OCI-LY7 (cell line): ENCODE results near the gene TTLL3. TPM values are rescaled to one million over a fixed set of nuclear protein-coding genes. Genes with fewer than 3 reads are reported as not detected.
"Not testable (repeated sequence)": the region's sequence is repeated elsewhere in the genome, so short reads cannot be mapped to it uniquely, and the experiment has no call there.

Source experiments
- BruUV-seq: library from RNA; stranded (reverse); fragments of 400-500 nt; replicated peaks from 2 replicates; lab custom pipeline; 2021; lab: Mats Ljungman, UMichigan
- CTCF ChIA-PET: fragments of 300-600 bp; sonication (Branson Sonifier 250); formaldehyde crosslinking; loops from one replicate; lab custom pipeline; 2022; ENCODE audit warnings: antibody characterized with exemption; ENCODE audit not compliant: unreplicated experiment; lab: Charles Lee
- POLR2A ChIA-PET: fragments of 300-600 bp; sonication (Branson Sonifier 250); formaldehyde crosslinking; loops from one replicate; lab custom pipeline; 2022; ENCODE audit warnings: antibody characterized with exemption; lab: Charles Lee
- DNase-seq: peaks from one replicate; pipeline ENCODE4 v3.0.0-alpha.2; 2015; ENCODE audit warnings: low spot score
- H2AFZ ChIP-seq: fragments of 200-600 bp; sonication (generic), shearing (Covaris generic); 2 replicates; pipeline ENCODE4 v1.6.1; 2014; ENCODE audit warnings: mild to moderate bottlenecking, antibody characterized with exemption, low read length, moderate library complexity
- H3K27ac ChIP-seq: fragments of 200-600 bp; sonication (generic); 2 replicates; pipeline ENCODE4 v1.5.1; 2014; ENCODE audit warnings: mixed run types, low read depth, mild to moderate bottlenecking, moderate library complexity, low read length, inconsistent platforms; ENCODE audit not compliant: poor library complexity, severe bottlenecking
- H3K36me3 ChIP-seq: fragments of 200-600 bp; sonication (generic); 2 replicates; pipeline ENCODE4 v1.6.1; 2014; ENCODE audit warnings: mild to moderate bottlenecking, antibody characterized with exemption, low read length, moderate library complexity, mixed read lengths; ENCODE audit not compliant: insufficient read depth
- H3K4me1 ChIP-seq: fragments of 200-600 bp; sonication (generic); 2 replicates; pipeline ENCODE4 v1.5.1; 2014; ENCODE audit warnings: mild to moderate bottlenecking, low read length; ENCODE audit not compliant: insufficient read depth, poor library complexity, severe bottlenecking
- H3K4me2 ChIP-seq: fragments of 200-600 bp; sonication (generic); 2 replicates; pipeline ENCODE4 v1.6.1; 2014; ENCODE audit warnings: mild to moderate bottlenecking, low read length
- H3K4me3 ChIP-seq: fragments of 200-600 bp; sonication (generic); 2 replicates; pipeline ENCODE4 v1.5.1; 2014; ENCODE audit warnings: mild to moderate bottlenecking, low read depth, low read length; ENCODE audit not compliant: poor library complexity, severe bottlenecking
- H3K79me2 ChIP-seq: fragments of 200-600 bp; sonication (generic); 2 replicates; pipeline ENCODE4 v1.6.1; 2016; ENCODE audit warnings: low read depth, mild to moderate bottlenecking, low read length, moderate library complexity, mixed read lengths; ENCODE audit not compliant: insufficient read depth
- H3K9me2 ChIP-seq: fragments of 200-600 bp; sonication (generic); 2 replicates; pipeline ENCODE4 v1.6.1; 2016; ENCODE audit warnings: mild to moderate bottlenecking, low read length, mixed read lengths; ENCODE audit not compliant: insufficient read depth
- H3K9me3 ChIP-seq: fragments of 200-600 bp; sonication (generic); 2 replicates; pipeline ENCODE4 v1.6.1; 2014; ENCODE audit warnings: mild to moderate bottlenecking, mixed run types, low read length, mixed read lengths
- H4K20me1 ChIP-seq: fragments of 200-600 bp; sonication (generic); 2 replicates; pipeline ENCODE4 v1.6.1; 2014; ENCODE audit warnings: mild to moderate bottlenecking, antibody characterized with exemption, low read length, moderate library complexity, mixed read lengths; ENCODE audit not compliant: insufficient read depth
- EZH2phosphoT487 ChIP-seq: fragments of 200-600 bp; sonication (generic); IDR thresholded peaks from 2 replicates; pipeline ENCODE4 v1.6.1; 2018; ENCODE audit warnings: low read depth, borderline replicate concordance, mild to moderate bottlenecking, mixed run types, antibody characterized with exemption, low read length, moderate library complexity, mixed read lengths
- intact Hi-C: fragments of 100-400 bp; cut with micrococcal nuclease; formaldehyde crosslinking; loops from one replicate; pipeline ENCODE4 v1.10.0; 2022; ENCODE audit not compliant: unreplicated experiment
- total RNA-seq, 2 experiments: library from RNA; depleted of rRNA in 1 of 2; stranded (reverse); fragments of >200 nt in 1 of 2; shearing (Covaris generic) in 1 of 2; gene quantifications; 2 replicates each; pipeline ENCODE4 v1.2.3, GENCODE V29; 2014 to 2022
- TF ChIP-seq, protein P1 (sequence below): fragments of 200-600 bp; sonication (generic); conservative IDR thresholded peaks from 2 replicates; pipeline ENCODE4 v1.5.1; 2014; ENCODE audit warnings: mild to moderate bottlenecking, antibody characterized with exemption, low read length, moderate library complexity, mixed read lengths

The TTLL3 gene
- total RNA-seq, 2 experiments from 2014 or later: 65.4 to 127 TPM

DNA sequence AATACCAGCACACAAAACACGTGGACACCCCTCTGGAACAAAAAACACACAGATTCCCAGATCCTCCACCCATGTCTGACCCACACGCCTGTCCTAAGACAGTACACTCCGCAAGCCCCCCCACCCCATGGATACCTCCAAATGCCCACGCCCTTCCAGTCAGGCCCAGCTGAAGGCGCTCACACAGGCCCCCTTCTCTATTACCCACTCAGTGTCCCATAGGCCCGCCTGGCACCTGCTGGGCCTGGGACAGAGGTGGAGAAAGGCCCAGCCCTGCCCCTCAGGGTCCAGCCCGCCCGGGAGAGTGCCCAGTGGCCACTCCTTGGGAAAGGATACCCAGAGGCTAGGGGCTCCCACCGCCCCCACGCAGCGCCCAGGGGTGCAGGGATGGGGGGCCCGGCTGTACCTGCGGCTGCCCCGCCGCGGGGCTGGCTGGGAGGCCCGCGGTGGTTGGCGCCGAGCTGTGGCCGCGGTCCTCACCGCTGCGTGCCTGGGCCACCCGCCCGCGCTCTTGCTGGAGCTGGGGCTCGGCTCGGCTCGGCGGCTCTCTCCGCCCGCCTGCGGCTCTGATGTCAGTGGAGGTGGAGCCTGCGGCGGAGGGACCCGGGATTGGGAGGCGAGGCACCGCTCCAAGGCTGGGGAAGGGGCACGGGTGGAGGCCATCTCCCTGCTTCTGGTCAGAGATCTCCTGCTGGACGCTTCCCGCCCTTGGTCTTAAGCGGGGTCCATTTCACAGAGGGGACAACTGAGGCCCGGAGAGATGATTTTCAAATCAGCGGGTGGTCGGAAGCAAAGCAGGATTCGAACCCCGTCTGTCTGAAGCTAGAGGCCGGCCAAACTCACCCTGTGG, 40.4 kb upstream of the TTLL3 start, which contains the start of gene CAMK1:
Gene CAMK1, minus strand, starts transcription at position 522 of the 850 bp plus-strand sequence. CDS start 2,198 bp downstream, outside the sequence.
- DNase-seq: no peak
- Histone ChIP-seq H3K4me1 (peaks cover 7% of the 10 kb centered on the region), H3K4me2 (no peak within 1 kb of the TSS), H3K36me3 (peaks cover 3% of the 10 kb centered on the region; the same call in 1 of the 2 replicates), H3K27ac (no peak within 1 kb of the TSS), H2AFZ (no peak within 1 kb of the TSS), H3K9me2 (no peaks in the 10 kb centered on the region), H3K9me3 (no peaks in the 10 kb centered on the region), H3K79me2 (no peaks in the 10 kb centered on the region), H3K4me3 (no peak within 1 kb of the TSS), H4K20me1 (no peaks in the 10 kb centered on the region)
- intact Hi-C loops: no loop called here
- TF ChIP-seq, protein P1, sequence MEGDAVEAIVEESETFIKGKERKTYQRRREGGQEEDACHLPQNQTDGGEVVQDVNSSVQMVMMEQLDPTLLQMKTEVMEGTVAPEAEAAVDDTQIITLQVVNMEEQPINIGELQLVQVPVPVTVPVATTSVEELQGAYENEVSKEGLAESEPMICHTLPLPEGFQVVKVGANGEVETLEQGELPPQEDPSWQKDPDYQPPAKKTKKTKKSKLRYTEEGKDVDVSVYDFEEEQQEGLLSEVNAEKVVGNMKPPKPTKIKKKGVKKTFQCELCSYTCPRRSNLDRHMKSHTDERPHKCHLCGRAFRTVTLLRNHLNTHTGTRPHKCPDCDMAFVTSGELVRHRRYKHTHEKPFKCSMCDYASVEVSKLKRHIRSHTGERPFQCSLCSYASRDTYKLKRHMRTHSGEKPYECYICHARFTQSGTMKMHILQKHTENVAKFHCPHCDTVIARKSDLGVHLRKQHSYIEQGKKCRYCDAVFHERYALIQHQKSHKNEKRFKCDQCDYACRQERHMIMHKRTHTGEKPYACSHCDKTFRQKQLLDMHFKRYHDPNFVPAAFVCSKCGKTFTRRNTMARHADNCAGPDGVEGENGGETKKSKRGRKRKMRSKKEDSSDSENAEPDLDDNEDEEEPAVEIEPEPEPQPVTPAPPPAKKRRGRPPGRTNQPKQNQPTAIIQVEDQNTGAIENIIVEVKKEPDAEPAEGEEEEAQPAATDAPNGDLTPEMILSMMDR: no peak
- TF ChIP-seq EZH2phosphoT487: no peak
- ChIA-PET POLR2A (no interaction called here), CTCF (no interaction called here)
- BruUV-seq: no TSS peak

DNA sequence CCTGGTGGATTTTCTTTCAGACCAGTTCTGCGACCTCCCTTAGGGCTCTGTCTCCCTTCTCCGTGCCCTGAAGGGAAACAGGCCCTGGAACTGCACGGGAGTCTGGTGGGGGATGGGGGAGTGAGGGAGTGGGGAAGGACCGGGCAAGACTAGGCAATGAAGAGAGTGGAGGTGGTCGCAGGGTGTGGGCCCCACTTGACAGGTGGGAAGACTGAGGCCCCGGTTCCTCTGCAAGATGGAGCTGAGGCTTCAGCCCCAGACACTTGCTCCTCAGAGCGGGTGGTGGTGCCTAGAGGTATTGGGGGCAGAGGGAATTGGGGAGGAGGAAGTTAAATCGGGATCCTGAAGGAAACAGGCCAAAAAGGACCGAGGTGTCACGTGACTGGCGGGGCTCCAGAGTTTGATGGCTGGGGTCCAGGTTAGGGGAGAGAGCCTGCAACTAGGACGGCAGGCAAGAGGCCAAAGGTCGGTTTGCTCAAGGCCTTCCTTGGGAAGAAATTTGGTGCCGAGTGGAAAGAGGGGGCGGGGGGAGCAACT, 39.7 kb upstream of the TTLL3 start:
- Histone ChIP-seq H3K4me2 (no peak overlapping the region), H3K27ac (no peak overlapping the region), H3K4me1 (peaks cover 7% of the 10 kb centered on the region), H4K20me1 (no peaks in the 10 kb centered on the region), H3K36me3 (no peaks in the 10 kb centered on the region), H2AFZ (no peak overlapping the region), H3K9me3 (no peaks in the 10 kb centered on the region), H3K9me2 (no peaks in the 10 kb centered on the region), H3K4me3 (no peak overlapping the region), H3K79me2 (no peaks in the 10 kb centered on the region)
- POLR2A ChIA-PET: no interaction called here
- CTCF ChIA-PET: no interaction called here
- intact Hi-C loops: no loop called here
- no peak for TF ChIP-seq EZH2phosphoT487
- TF ChIP-seq, protein P1: no peak
- BruUV-seq: no TSS peak
- DNase-seq: no peak

DNA sequence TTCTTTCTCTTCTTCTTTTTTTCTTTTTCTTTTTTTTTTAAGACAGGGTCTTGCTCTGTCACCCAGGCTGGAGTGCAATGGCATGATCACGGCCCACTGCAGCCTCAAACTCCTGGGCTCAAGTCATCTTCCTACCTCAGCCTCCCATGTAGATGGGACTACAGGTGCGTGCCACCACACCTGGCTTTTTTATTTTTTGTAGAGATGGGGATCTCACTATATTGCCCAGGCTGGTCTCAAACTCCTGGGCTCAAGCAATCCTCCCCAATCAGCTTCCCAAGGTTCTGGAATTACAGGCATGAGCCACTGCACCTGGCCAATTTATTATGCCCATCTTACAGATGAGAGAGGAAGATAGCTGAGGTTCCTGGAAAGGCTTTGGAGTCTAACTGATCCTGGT, 39.1 kb upstream of the TTLL3 start:
- H2AFZ ChIP-seq, H3K4me2 ChIP-seq, intact Hi-C loops, BruUV-seq, H3K36me3 ChIP-seq, H3K4me3 ChIP-seq, H3K9me2 ChIP-seq, H3K4me1 ChIP-seq, H3K79me2 ChIP-seq, CTCF ChIA-PET, H3K9me3 ChIP-seq, H3K27ac ChIP-seq, H4K20me1 ChIP-seq, DNase-seq: not testable (repeated sequence)
- POLR2A ChIA-PET: interaction anchor here (0.7 to 1.3 kb wide), 2 partner anchors 10 to 11 kb away, joined by 3 read pairs; no protein-coding TSS in a partner anchor
